Spleen (tissue), 7 donors: ENCODE measurements around the gene TMEM54.

Experiments
- POLR2A ChIP-seq, 3 donors: fragments of 450-650 bp; IDR thresholded peaks; one replicate each; pipeline ENCODE4 v1.5.1; 2017; ENCODE audit warnings: antibody characterized with exemption in 3 of 3, mild to moderate bottlenecking in 1 of 3
- POLR2AphosphoS5 ChIP-seq, 3 donors: sonication (generic); formaldehyde crosslinking; IDR thresholded peaks; one replicate each; pipeline ENCODE4 v1.5.1; 2017; ENCODE audit warnings: antibody characterized with exemption in 3 of 3
- TF ChIP-seq, protein P1 (sequence below), 11 experiments: fragments of 200-600 bp in 7 of 11; fragments of 450-650 bp in 4 of 11; sonication (generic) in 4 of 11; IDR thresholded peaks in 8 of 11; conservative IDR thresholded peaks in 3 of 11; 1 replicate in 7 of 11; 2 replicates in 4 of 11; pipeline versions ENCODE4 v1.4.0 to v1.8.0; 2016 to 2021; ENCODE audit warnings: antibody characterized with exemption in 11 of 11, inconsistent platforms in 4 of 11, mild to moderate bottlenecking in 1 of 11
- donor health status: DM: no; HTN: no; CAD: no; lungs with moderate emphysema.
- donor health status: DM: no; HTN: no; CAD: no.
- donor health status: DM: no; HTN: no; CAD: no.

DNA sequence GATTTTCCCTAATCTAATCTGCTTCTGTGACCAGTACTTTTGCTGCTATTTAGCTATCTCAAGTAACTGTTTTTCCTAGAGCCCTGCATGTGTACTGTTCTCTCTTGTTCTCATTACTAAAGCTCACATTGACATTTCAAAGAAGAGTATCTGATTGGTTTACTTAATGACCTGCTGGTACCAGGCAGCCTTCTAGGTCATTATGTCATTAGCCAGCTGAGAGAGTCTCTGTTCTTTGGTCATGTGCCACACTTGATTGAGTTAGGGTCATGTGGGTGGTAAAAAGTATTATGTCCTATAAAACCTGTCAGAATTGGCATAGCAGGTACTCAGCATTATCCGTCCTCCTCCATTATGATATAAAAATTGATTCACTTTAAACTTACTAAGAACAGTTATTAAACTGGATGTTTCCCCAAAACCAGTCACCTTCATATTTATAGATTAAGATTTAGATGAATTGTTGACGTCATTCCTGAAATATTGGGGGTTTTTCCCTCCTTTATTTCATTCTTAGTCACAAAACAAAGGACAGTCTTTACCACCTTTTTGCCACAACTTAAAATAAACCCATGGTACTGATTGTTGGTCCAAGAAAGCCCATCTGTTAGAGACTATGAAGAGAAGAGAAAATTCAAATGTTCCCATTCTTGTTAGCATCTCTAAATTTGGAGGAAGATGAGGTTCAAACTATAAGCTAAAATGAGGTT, 52.7 kb downstream of the TMEM54 start:
- TF ChIP-seq, protein P1, sequence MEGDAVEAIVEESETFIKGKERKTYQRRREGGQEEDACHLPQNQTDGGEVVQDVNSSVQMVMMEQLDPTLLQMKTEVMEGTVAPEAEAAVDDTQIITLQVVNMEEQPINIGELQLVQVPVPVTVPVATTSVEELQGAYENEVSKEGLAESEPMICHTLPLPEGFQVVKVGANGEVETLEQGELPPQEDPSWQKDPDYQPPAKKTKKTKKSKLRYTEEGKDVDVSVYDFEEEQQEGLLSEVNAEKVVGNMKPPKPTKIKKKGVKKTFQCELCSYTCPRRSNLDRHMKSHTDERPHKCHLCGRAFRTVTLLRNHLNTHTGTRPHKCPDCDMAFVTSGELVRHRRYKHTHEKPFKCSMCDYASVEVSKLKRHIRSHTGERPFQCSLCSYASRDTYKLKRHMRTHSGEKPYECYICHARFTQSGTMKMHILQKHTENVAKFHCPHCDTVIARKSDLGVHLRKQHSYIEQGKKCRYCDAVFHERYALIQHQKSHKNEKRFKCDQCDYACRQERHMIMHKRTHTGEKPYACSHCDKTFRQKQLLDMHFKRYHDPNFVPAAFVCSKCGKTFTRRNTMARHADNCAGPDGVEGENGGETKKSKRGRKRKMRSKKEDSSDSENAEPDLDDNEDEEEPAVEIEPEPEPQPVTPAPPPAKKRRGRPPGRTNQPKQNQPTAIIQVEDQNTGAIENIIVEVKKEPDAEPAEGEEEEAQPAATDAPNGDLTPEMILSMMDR (IDR thresholded peaks at IDR 0.05 in 8 of 11, conservative IDR thresholded peaks at IDR 0.05 in 3 of 11), result no peak
- TF ChIP-seq POLR2AphosphoS5 (IDR thresholded peaks at IDR 0.05) (no peak), POLR2A (IDR thresholded peaks at IDR 0.05) (no peak)
